Nephron progenitor cell (in vitro differentiated cells): ENCODE measurements around the gene IBTK.
"Not testable (repeated sequence)": the region's sequence is repeated elsewhere in the genome, so short reads cannot be mapped to it uniquely, and the experiment has no call there.

Experiments used
- DNase-seq: peaks from one replicate; pipeline ENCODE4 v3.0.0; 2021
- H3K27ac Mint-ChIP-seq: 2 replicates; pipeline ENCODE4 v1.8.0; 2021; ENCODE audit warnings: mild to moderate bottlenecking, moderate library complexity, mixed read lengths
- H3K27me3 Mint-ChIP-seq: 2 replicates; pipeline ENCODE4 v1.8.0; 2021; ENCODE audit warnings: mild to moderate bottlenecking, low read depth, mixed read lengths; ENCODE audit not compliant: poor library complexity
- H3K36me3 Mint-ChIP-seq: 2 replicates; pipeline ENCODE4 v1.8.0; 2021; ENCODE audit warnings: low read depth, mixed read lengths
- H3K4me1 Mint-ChIP-seq: 2 replicates; pipeline ENCODE4 v1.8.0; 2021; ENCODE audit warnings: mixed read lengths
- H3K4me3 Mint-ChIP-seq: 2 replicates; pipeline ENCODE4 v1.8.0; 2021; ENCODE audit warnings: mild to moderate bottlenecking, moderate library complexity, mixed read lengths
- H3K9me3 Mint-ChIP-seq: 2 replicates; pipeline ENCODE4 v1.8.0; 2021; ENCODE audit warnings: mild to moderate bottlenecking, moderate library complexity, mixed read lengths
- CTCF ChIP-seq: fragments of 200-600 bp; sonication (generic); IDR thresholded peaks from 2 replicates; pipeline ENCODE4 v1.5.0; 2021; ENCODE audit warnings: antibody characterized with exemption

IBTK gene, protein sequence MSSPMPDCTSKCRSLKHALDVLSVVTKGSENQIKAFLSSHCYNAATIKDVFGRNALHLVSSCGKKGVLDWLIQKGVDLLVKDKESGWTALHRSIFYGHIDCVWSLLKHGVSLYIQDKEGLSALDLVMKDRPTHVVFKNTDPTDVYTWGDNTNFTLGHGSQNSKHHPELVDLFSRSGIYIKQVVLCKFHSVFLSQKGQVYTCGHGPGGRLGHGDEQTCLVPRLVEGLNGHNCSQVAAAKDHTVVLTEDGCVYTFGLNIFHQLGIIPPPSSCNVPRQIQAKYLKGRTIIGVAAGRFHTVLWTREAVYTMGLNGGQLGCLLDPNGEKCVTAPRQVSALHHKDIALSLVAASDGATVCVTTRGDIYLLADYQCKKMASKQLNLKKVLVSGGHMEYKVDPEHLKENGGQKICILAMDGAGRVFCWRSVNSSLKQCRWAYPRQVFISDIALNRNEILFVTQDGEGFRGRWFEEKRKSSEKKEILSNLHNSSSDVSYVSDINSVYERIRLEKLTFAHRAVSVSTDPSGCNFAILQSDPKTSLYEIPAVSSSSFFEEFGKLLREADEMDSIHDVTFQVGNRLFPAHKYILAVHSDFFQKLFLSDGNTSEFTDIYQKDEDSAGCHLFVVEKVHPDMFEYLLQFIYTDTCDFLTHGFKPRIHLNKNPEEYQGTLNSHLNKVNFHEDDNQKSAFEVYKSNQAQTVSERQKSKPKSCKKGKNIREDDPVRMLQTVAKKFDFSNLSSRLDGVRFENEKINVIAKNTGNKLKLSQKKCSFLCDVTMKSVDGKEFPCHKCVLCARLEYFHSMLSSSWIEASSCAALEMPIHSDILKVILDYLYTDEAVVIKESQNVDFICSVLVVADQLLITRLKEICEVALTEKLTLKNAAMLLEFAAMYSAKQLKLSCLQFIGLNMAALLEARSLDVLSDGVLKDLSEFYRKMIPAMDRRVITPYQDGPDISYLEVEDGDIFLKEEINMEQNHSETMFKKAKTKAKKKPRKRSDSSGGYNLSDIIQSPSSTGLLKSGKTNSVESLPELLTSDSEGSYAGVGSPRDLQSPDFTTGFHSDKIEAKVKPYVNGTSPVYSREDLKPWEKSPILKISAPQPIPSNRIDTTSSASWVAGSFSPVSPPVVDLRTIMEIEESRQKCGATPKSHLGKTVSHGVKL (N-terminal part only)

DNA sequence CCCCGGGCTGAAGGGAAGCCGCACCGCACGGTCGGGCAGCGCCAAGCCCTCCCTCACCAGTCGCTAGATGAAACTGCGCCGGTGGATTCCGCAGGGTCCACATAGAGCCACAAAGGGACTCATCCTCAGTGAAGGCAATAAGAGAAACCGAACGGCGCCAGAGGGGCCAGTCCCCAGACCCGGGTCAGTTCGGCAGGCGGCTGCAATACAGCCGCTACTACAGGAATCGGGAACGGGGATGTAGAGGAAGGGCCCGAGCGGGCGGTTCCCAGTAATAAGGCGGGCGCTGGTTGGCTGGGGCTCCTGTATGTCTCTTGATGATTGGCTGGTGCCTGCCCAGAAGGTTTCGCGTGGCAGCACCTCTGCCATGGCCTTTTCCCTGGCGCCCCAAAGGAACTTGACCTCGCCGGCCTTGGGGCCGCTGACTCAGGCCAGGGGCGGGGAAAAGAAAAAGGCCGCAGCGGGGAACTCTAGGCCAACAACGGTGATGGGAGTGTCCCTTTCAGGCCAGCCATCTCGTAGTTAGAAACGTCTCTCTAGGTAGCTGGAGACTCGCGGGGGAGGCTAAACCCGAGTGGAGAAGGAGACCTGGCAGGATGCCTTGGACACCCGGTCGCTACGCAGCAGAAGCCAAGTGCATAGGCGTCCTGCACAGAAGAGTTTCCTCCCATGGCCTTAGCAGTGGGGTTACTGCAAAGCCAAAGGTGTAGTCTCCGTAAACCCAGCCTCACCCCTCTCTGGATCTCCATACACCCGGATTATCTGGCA is at the start of gene IBTK:
IBTK (minus strand) TSS at position 240 of the 768 bp plus-strand sequence. CDS start 7,258 bp downstream, outside the sequence.
- peaks cover 33% of the 10 kb centered on the region for H3K36me3 Mint-ChIP-seq
- H3K9me3 Mint-ChIP-seq: peaks cover 9% of the 10 kb centered on the region
- TF ChIP-seq CTCF: no peak
- H3K27me3 Mint-ChIP-seq: no peaks in the 10 kb centered on the region
- H3K4me3 Mint-ChIP-seq: peak within 1 kb of the TSS; percentile 99
- peaks cover 40% of the 10 kb centered on the region for H3K4me1 Mint-ChIP-seq
- DNase-seq: peak; percentile 88
- peak within 1 kb of the TSS; percentile 100 for H3K27ac Mint-ChIP-seq

DNA sequence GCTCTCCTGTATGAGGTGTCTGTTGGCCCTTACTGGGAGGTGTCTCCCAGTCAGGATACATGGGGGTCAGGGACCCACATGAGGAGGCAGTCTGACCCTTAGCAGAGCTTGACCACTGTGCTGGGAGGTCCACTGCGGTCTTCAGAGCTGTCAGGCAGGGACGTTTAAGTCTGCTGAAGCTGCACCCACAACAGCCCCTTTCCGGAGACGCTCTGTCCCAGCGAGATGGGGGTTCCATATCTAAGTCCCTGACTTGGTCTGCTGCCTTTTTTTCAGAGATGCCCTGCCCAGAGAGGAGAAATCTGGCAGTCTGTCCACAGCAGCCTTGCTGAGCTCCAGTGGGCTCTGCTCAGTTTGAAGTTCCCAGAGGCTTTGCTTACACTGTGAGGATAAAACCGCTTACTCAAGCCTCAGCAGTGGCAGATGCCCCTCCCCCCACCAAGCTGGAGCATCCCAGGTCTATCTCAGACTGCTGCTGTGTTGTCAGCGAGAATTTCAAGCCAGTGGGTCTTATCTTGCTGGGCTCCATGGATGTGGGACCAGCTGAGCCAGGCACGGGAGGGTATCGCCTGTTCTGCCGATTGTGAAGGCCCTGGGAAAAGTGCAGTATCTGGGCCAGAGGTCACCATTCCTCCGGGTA is 36.3 kb upstream of the IBTK start:
- Mint-ChIP-seq H3K4me1 (no peaks in the 10 kb centered on the region), H3K4me3 (no peak overlapping the region), H3K36me3 (no peaks in the 10 kb centered on the region), H3K9me3 (peaks cover 18% of the 10 kb centered on the region), H3K27ac (no peak overlapping the region), H3K27me3 (peaks cover 6% of the 10 kb centered on the region)
- peak; percentile 36 for DNase-seq
- no peak for TF ChIP-seq CTCF

DNA sequence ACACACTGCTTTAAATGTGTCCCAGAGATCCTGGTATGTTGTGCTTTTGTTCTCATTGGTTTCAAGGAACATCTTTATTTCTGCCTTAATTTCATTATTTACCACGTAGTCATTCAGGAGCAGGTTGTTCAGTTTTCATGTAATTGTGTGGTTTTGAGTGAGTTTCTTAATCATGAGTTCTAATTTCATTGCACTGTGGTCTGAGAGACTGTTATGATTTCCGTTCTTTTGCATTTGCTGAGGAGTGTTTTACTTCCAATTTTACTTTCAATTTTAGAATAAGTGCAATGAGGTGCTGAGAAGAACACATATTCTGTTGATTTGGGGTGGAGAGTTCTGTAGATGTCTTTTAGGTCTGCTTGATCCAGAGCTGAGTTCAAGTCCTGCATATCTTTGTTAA is 34.0 kb upstream of the IBTK start:
- not testable (repeated sequence) for H3K36me3 Mint-ChIP-seq, H3K4me3 Mint-ChIP-seq, DNase-seq, H3K27ac Mint-ChIP-seq, H3K27me3 Mint-ChIP-seq, H3K4me1 Mint-ChIP-seq
- peaks cover 18% of the 10 kb centered on the region for H3K9me3 Mint-ChIP-seq

DNA sequence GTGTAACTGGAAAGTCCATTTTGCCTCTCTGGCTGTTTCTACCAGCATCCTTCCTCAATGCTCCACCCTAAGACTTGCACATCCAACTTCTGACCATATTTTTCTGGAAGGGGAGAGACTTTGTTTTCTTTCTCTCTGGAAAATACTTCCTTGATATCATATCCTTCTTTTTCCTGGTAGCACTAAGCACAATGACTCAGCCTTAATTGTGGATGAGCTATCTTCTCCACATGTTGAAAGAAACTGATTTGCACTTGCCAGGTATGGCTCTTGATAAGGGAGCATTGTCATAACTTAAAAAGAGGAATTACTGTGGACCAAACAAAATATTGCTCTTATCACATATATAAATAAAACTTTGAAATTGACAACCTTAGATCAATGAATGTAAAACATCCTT is 30.1 kb upstream of the IBTK start:
- no peak for TF ChIP-seq CTCF
- no peak for DNase-seq
- Mint-ChIP-seq H3K27me3 (peaks cover 2% of the 10 kb centered on the region), H3K36me3 (no peaks in the 10 kb centered on the region), H3K9me3 (peaks cover 18% of the 10 kb centered on the region), H3K27ac (no peak overlapping the region), H3K4me1 (no peaks in the 10 kb centered on the region), H3K4me3 (no peak overlapping the region)

GRCh38 chr6:82275686-82276085 is 28.1 kb upstream of the IBTK start:
- peaks cover 12% of the 10 kb centered on the region for H3K9me3 Mint-ChIP-seq
- H3K36me3 Mint-ChIP-seq: no peaks in the 10 kb centered on the region
- no peak for TF ChIP-seq CTCF
- no peak overlapping the region for H3K27ac Mint-ChIP-seq
- DNase-seq: no peak
- H3K27me3 Mint-ChIP-seq: no peaks in the 10 kb centered on the region
- H3K4me3 Mint-ChIP-seq: no peak overlapping the region
- H3K4me1 Mint-ChIP-seq: peaks cover 12% of the 10 kb centered on the region
